ENCODE results near the gene UGCG. TPM values are rescaled to one million over a fixed set of nuclear protein-coding genes. Genes with fewer than 3 reads are reported as not detected.
A peak's percentile ranks its signal among the peaks of the same experiment; 100 is the strongest.

The UGCG gene
- total RNA-seq, 1 experiment from 2014 or later: 32.6 TPM

GRCh38 chr9:111957856-111958631 lies 61.4 kb downstream of the UGCG start:
- peaks cover 12 to 46% of the 10 kb centered on the region in 2 experiments for H3K4me1 ChIP-seq (ENCODE audit: control insufficient read depth in 1 of 2, insufficient read depth in 2 of 2, low read length in 2 of 2)
- ATAC-seq (no peak), DNase-seq (ENCODE audit: low read depth, low spot score) (no peak)
- H3K36me3 ChIP-seq (ENCODE audit: control insufficient read depth in 1 of 2, insufficient read depth in 2 of 2, low read length in 2 of 2): no peaks in the 10 kb centered on the region
- peak overlapping the region; percentile 97 for H2AFZ ChIP-seq (ENCODE audit: low read depth, low read length, poor library complexity, severe bottlenecking)
- ChIA-PET CTCF (no interaction called here), RAD21 (ENCODE audit: low non-redundant PET in 1 of 2, low total read pairs in 2 of 2, uncharacterized antibody in 2 of 2, unreplicated experiment in 2 of 2) (no interaction called here), POLR2A (no interaction called here)
- no peak for TF ChIP-seq EGR1 (IDR thresholded peaks at IDR 0.05; ENCODE audit: low read depth)
- peak; percentile 23; the same call in 1 of the 2 replicates for TF ChIP-seq SP1 (IDR thresholded peaks at IDR 0.05; ENCODE audit: low read depth)
- TF ChIP-seq ATF3 (IDR thresholded peaks at IDR 0.05): no peak
- TF ChIP-seq REST (IDR thresholded peaks at IDR 0.05; ENCODE audit: low read depth): no peak
- TF ChIP-seq YY1 (IDR thresholded peaks at IDR 0.05; ENCODE audit: extremely low read depth, insufficient replicate concordance, low read depth, low read length): no peak
- no peak for TF ChIP-seq TCF7L2 (IDR thresholded peaks at IDR 0.05; ENCODE audit: borderline replicate concordance, extremely low read depth, insufficient read depth, insufficient read length)
- TF ChIP-seq CBX3 (IDR thresholded peaks at IDR 0.05; ENCODE audit: low read depth): no peak
- no peak for TF ChIP-seq POLR2AphosphoS5 (IDR thresholded peaks at IDR 0.05; ENCODE audit: low read depth, low read length)
- no peak for TF ChIP-seq POLR2A (IDR thresholded peaks at IDR 0.05; ENCODE audit: borderline replicate concordance, extremely low read depth, insufficient read depth, insufficient read length)
- no peak for TF ChIP-seq SIN3A (IDR thresholded peaks at IDR 0.05; ENCODE audit: low read depth)
- no peak for TF ChIP-seq ZFX (IDR thresholded peaks at IDR 0.05)
- TF ChIP-seq SRF (IDR thresholded peaks at IDR 0.05; ENCODE audit: low read depth): no peak
- no peak for TF ChIP-seq FOSL1 (IDR thresholded peaks at IDR 0.05; ENCODE audit: low read depth)
- TF ChIP-seq CEBPB (IDR thresholded peaks at IDR 0.05; ENCODE audit: low read depth): peak; percentile 67
- TF ChIP-seq MAX (IDR thresholded peaks at IDR 0.05): 0 out of 2 replicates have a peak, but pooled peaks have one; percentile 16
- no peak for TF ChIP-seq EZH2phosphoT487 (IDR thresholded peaks at IDR 0.05; ENCODE audit: borderline replicate concordance)
- TF ChIP-seq RAD21 (IDR thresholded peaks at IDR 0.05; ENCODE audit: low read depth): no peak
- TF ChIP-seq ZBTB33 (IDR thresholded peaks at IDR 0.05; ENCODE audit: extremely low read depth, insufficient replicate concordance, low read length): no peak
- H3K27me3 ChIP-seq (ENCODE audit: insufficient read depth, low read length): no peaks in the 10 kb centered on the region
- H3K9ac ChIP-seq (ENCODE audit: low read length): peak overlapping the region; percentile 21; the same call in 1 of the 2 replicates
- no peak overlapping the region for H3K4me3 ChIP-seq (replicated peaks in 1 of 2; ENCODE audit: low read depth in 1 of 2, low read length in 2 of 2)
- peak overlapping the region; percentile 56 for H3K4me2 ChIP-seq (ENCODE audit: low read length)
- no peaks in the 10 kb centered on the region for H3K9me2 ChIP-seq (ENCODE audit: insufficient read depth)
- no peak overlapping the region for H3K27ac ChIP-seq (ENCODE audit: low read depth, low read length)
- H4K20me1 ChIP-seq (ENCODE audit: insufficient read depth): no peaks in the 10 kb centered on the region
- intact Hi-C loops (cut with micrococcal nuclease): no loop called here
- no peaks in the 10 kb centered on the region for H3K79me2 ChIP-seq (ENCODE audit: insufficient read depth, low read length)
- no TSS peak for BruUV-seq (replicated peaks)
- H3K9me3 ChIP-seq (ENCODE audit: control insufficient read depth in 1 of 2, insufficient read depth in 1 of 2, low read depth in 1 of 2, low read length in 2 of 2): no peaks in the 10 kb centered on the region
